Measurements from ENCODE around the gene PTCSC3.

GRCh38 chr14:36129181-36129580, 47.3 kb downstream of the PTCSC3 start:
- TF ChIP-seq EZH2 (IDR thresholded peaks at IDR 0.05) (no peak), CTCF (IDR thresholded peaks at IDR 0.05) (no peak)
